Activated T-helper 17 cell treated with anti-CD3 and anti-CD28 coated beads, Interleukin-2, amount 50 U/mL, for 72 hours (primary cell): ENCODE results near the gene CCDC51. TPM values are rescaled to one million over a fixed set of nuclear protein-coding genes. Genes with fewer than 3 reads are reported as not detected.

Source experiments
- ATAC-seq: fragments of 150-1000 bp; cut with Tn5 transposase; replicated peaks from 2 replicates; pipeline ENCODE4 v1.10.0; 2021; ENCODE audit warnings: mild to moderate bottlenecking, moderate library complexity
- H3K27ac Mint-ChIP-seq: one replicate; pipeline ENCODE4 v1.8.0; 2022; ENCODE audit warnings: mixed read lengths
- H3K27me3 Mint-ChIP-seq: one replicate; pipeline ENCODE4 v1.8.0; 2022; ENCODE audit warnings: mixed read lengths
- H3K36me3 Mint-ChIP-seq: one replicate; pipeline ENCODE4 v1.8.0; 2022; ENCODE audit warnings: low read depth, mild to moderate bottlenecking, mixed read lengths
- H3K4me1 Mint-ChIP-seq: one replicate; pipeline ENCODE4 v1.8.0; 2022; ENCODE audit warnings: mixed read lengths
- H3K4me3 Mint-ChIP-seq: one replicate; pipeline ENCODE4 v1.8.0; 2022; ENCODE audit warnings: mild to moderate bottlenecking, mixed read lengths
- H3K9me3 Mint-ChIP-seq: one replicate; pipeline ENCODE4 v1.8.0; 2022; ENCODE audit warnings: mixed read lengths
- total RNA-seq, 2 donors: library from RNA; stranded (reverse); gene quantifications; one replicate each; pipeline ENCODE4 v1.2.3, GENCODE V29; 2022

Gene CCDC51
- total RNA-seq, 2 donors from 2014 or later: 15.5 to 28.4 TPM

DNA sequence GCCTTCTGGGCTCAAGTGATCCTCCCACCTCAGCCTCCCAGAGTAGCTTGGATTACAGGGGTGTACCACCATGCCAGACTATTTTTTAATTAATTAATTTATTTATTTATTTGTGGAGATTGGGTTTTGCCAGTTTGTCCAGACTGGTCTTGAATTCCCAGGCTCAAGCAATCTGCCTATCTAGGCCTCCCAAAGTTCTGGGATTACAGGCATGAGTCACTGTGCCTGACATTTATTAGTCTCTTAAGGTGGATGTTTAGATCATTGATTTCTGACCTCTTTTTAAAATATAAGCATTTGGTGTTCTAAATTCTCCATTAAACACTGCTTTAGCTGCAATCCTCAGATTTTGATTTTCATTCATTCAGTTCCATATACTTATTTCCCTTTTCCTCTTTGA lies 52.3 kb downstream of the CCDC51 start:
- no peaks in the 10 kb centered on the region for H3K4me1 Mint-ChIP-seq
- H3K36me3 Mint-ChIP-seq: no peaks in the 10 kb centered on the region
- H3K27ac Mint-ChIP-seq: no peak overlapping the region
- peaks cover 16% of the 10 kb centered on the region for H3K27me3 Mint-ChIP-seq
- no peak for ATAC-seq
- H3K9me3 Mint-ChIP-seq: no peaks in the 10 kb centered on the region
- no peak overlapping the region for H3K4me3 Mint-ChIP-seq

Other genes starting within 250 kb of the CCDC51 start
- gene CAMP, start 216.6 kb downstream of the CCDC51 start, total RNA-seq: not detected
- 10 to 100 TPM; 36.8 to 58.4 TPM for gene ZNF589, start 199.0 kb downstream of the CCDC51 start, total RNA-seq
- 10 to 100 TPM; 26.0 to 30.9 TPM for gene NME6, start 138.8 kb downstream of the CCDC51 start, total RNA-seq
- gene SPINK8, start 106.5 kb downstream of the CCDC51 start, total RNA-seq: not detected
- not detected for gene FBXW12, start 67.9 kb downstream of the CCDC51 start, total RNA-seq
- gene PLXNB1, start 10.0 kb downstream of the CCDC51 start, total RNA-seq: 1 to 10 TPM; 3.5 to 3.8 TPM
- gene TMA7, start 138 bp upstream of the CCDC51 start, total RNA-seq: 100 to 1,000 TPM; 181 to 328 TPM
- gene ATRIP, start 6.6 kb upstream of the CCDC51 start, total RNA-seq: 10 to 100 TPM; 10.5 to 14.9 TPM
- 100 to 1,000 TPM; 112 to 113 TPM for gene SHISA5, start 64.1 kb upstream of the CCDC51 start, total RNA-seq
- gene PFKFB4, start 116.7 kb upstream of the CCDC51 start, total RNA-seq: 100 to 1,000 TPM in 1 of 2 donors, 10 to 100 TPM in 1; 52.5 to 277 TPM
- gene UCN2, start 123.7 kb upstream of the CCDC51 start, total RNA-seq: under 1 TPM in 1 of 2 donors, not detected in 1; 0.34 TPM
- gene COL7A1, start 155.2 kb upstream of the CCDC51 start, total RNA-seq: 1 to 10 TPM; 6.1 to 6.3 TPM
- 100 to 1,000 TPM; 177 to 269 TPM for gene UQCRC1, start 169.5 kb upstream of the CCDC51 start, total RNA-seq
- gene TMEM89, start 181.7 kb upstream of the CCDC51 start, total RNA-seq: 1 to 10 TPM; 1.0 to 1.1 TPM
- 10 to 100 TPM; 34.9 to 37.6 TPM for gene SLC26A6, start 195.3 kb upstream of the CCDC51 start, total RNA-seq
- gene CELSR3, start 222.8 kb upstream of the CCDC51 start, total RNA-seq: 10 to 100 TPM; 20.3 to 27.1 TPM
- gene NCKIPSD, start 245.8 kb upstream of the CCDC51 start, total RNA-seq: 100 to 1,000 TPM in 1 of 2 donors, 10 to 100 TPM in 1; 58.0 to 110 TPM